B cell (primary cell): ENCODE data around the gene AGTRAP. TPM values are rescaled to one million over a fixed set of nuclear protein-coding genes. Genes with fewer than 3 reads are reported as not detected.

ENCODE experiments used
- ATAC-seq: fragments of 200-7000 bp; cut with Tn5 transposase; one replicate; pipeline ENCODE4 v1.10.0; 2021; ENCODE audit warnings: low read depth, mild to moderate bottlenecking, moderate number of reproducible peaks, moderate library complexity
- CTCF ChIA-PET: fragments of 350-600 bp; sonication (Branson Sonifier 250); formaldehyde crosslinking; loops from one replicate; lab custom pipeline; 2021; ENCODE audit warnings: antibody characterized with exemption, inconsistent platforms; lab: Charles Lee
- POLR2A ChIA-PET: fragments of 350-600 bp; sonication (Branson Sonifier 250); formaldehyde crosslinking; loops from one replicate; lab custom pipeline; 2021; ENCODE audit warnings: antibody characterized with exemption; lab: Charles Lee
- DNase-seq: peaks from one replicate; pipeline ENCODE4 v3.0.0; 2013
- H2AFZ ChIP-seq: 2 replicates; pipeline ENCODE4 v1.6.1; 2012; ENCODE audit warnings: mild to moderate bottlenecking, low read depth, low read length; ENCODE audit not compliant: insufficient read depth, poor library complexity, severe bottlenecking
- H3K27ac ChIP-seq, 2 donors: 1 replicate in 1 of 2; 2 replicates in 1 of 2; pipeline ENCODE4 v1.5.1; 2012 to 2013; ENCODE audit warnings: low read length in 2 of 2, mild to moderate bottlenecking in 2 of 2, moderate library complexity in 1 of 2
- H3K27me3 ChIP-seq, 4 experiments: fragments of 200-600 bp in 1 of 4; sonication (generic) in 1 of 4; replicated peaks in 1 of 4; 1 replicate in 2 of 4; 2 replicates in 2 of 4; pipeline versions ENCODE4 v1.6.1 to v1.7.0; 2013 to 2016; ENCODE audit warnings: low read length in 3 of 4, mild to moderate bottlenecking in 2 of 4, mixed read lengths in 1 of 4, moderate library complexity in 1 of 4; ENCODE audit not compliant: insufficient read depth in 4 of 4, control insufficient read depth in 3 of 4; ENCODE audit errors: control extremely low read depth in 1 of 4
- H3K36me3 ChIP-seq, 2 experiments: replicated peaks in 1 of 2; 1 replicate in 1 of 2; 2 replicates in 1 of 2; pipeline versions ENCODE4 v1.6.1 to v1.7.1; 2013; ENCODE audit warnings: low read length in 1 of 2; ENCODE audit not compliant: insufficient read depth in 2 of 2, control insufficient read depth in 1 of 2; ENCODE audit errors: control extremely low read depth in 1 of 2, extremely low read depth in 1 of 2
- H3K4me1 ChIP-seq, 2 donors: fragments of 200-600 bp in 1 of 2; sonication (generic) in 1 of 2; 1 replicate in 1 of 2; 2 replicates in 1 of 2; pipeline versions ENCODE4 v1.5.1 to v1.6.1; 2013 to 2017; ENCODE audit warnings: low read length in 2 of 2; ENCODE audit not compliant: control insufficient read depth in 2 of 2, insufficient read depth in 2 of 2
- H3K4me2 ChIP-seq: replicated peaks from 2 replicates; pipeline ENCODE3; 2012; ENCODE audit warnings: mild to moderate bottlenecking, low read depth, low read length; ENCODE audit not compliant: poor library complexity, severe bottlenecking
- H3K4me3 ChIP-seq, 5 experiments: fragments of 200-600 bp in 1 of 5; sonication (generic) in 1 of 5; 1 replicate in 3 of 5; 2 replicates in 2 of 5; pipeline versions ENCODE4 v1.5.1 to v1.7.0; 2011 to 2016; ENCODE audit warnings: low read length in 4 of 5, mild to moderate bottlenecking in 4 of 5, low read depth in 2 of 5, control low read depth in 1 of 5, moderate library complexity in 1 of 5; ENCODE audit not compliant: insufficient read depth in 1 of 5; ENCODE audit errors: control extremely low read depth in 1 of 5, extremely low read depth in 1 of 5
- H3K79me2 ChIP-seq: fragments of 200-600 bp; sonication (generic); one replicate; pipeline ENCODE4 v1.6.0; 2016; ENCODE audit warnings: low read length; ENCODE audit not compliant: control insufficient read depth, insufficient read depth
- H3K9ac ChIP-seq: fragments of 200-600 bp; sonication (generic); 2 replicates; pipeline ENCODE4 v1.6.1; 2017; ENCODE audit warnings: mild to moderate bottlenecking, low read length, moderate library complexity
- H3K9me3 ChIP-seq, 3 donors: one replicate each; pipeline versions ENCODE4 v1.6.1 to v1.7.1; 2013; ENCODE audit warnings: low read length in 2 of 3; ENCODE audit not compliant: control insufficient read depth in 2 of 3, insufficient read depth in 1 of 3; ENCODE audit errors: control extremely low read depth in 1 of 3
- H4K20me1 ChIP-seq: 2 replicates; pipeline ENCODE4 v1.6.0; 2012; ENCODE audit warnings: mild to moderate bottlenecking, low read length; ENCODE audit not compliant: insufficient read depth, control insufficient read depth, poor library complexity, severe bottlenecking
- H3K27ac Mint-ChIP-seq: one replicate; pipeline ENCODE4 v1.8.0; 2021; ENCODE audit warnings: mixed read lengths
- H3K27me3 Mint-ChIP-seq: one replicate; pipeline ENCODE4 v1.8.0; 2021; ENCODE audit warnings: mixed read lengths
- H3K4me1 Mint-ChIP-seq: one replicate; pipeline ENCODE4 v1.8.0; 2021; ENCODE audit warnings: mixed read lengths
- H3K4me3 Mint-ChIP-seq: one replicate; pipeline ENCODE4 v1.8.0; 2021; ENCODE audit warnings: mixed read lengths
- H3K9me3 Mint-ChIP-seq: one replicate; pipeline ENCODE4 v1.8.0; 2022; ENCODE audit warnings: mixed read lengths; ENCODE audit not compliant: insufficient read depth
- CTCF ChIP-seq: fragments of 200-600 bp; IDR thresholded peaks from one replicate; pipeline ENCODE4 v1.8.0; 2022; ENCODE audit warnings: antibody characterized with exemption, mild to moderate bottlenecking
- EZH2 ChIP-seq: IDR thresholded peaks from 2 replicates; pipeline ENCODE4 v1.6.1; 2012; ENCODE audit warnings: borderline replicate concordance, low read depth, mild to moderate bottlenecking, moderate library complexity, low read length; ENCODE audit not compliant: insufficient read depth, poor library complexity, severe bottlenecking
- WGBS: methylation state at CpG from one replicate; pipeline ENCODE4 v1.1.5; 2013; ENCODE audit warnings: missing lambda C conversion rate; ENCODE audit not compliant: insufficient coverage; 5-methylcytosine and 5-hydroxymethylcytosine counted together
- intact Hi-C: fragments of 100-400 bp; cut with micrococcal nuclease; formaldehyde crosslinking; loops from one replicate; pipeline ENCODE4 v1.10.0; 2022
- polyA plus RNA-seq: library from polyadenylated mRNA; depleted of rRNA; stranded (reverse); fragments of >200 nt; gene quantifications from 2 replicates; pipeline ENCODE4 v1.2.3, GENCODE V29; 2012
- total RNA-seq, 2 donors: library from RNA; stranded (reverse); fragments of 120-200 nt in 1 of 2; gene quantifications; 1 replicate in 1 of 2; 2 replicates in 1 of 2; pipeline versions ENCODE4 v1.2.3 to v1.2.4, GENCODE V29; 2013 to 2022

AGTRAP gene
- total and polyA plus RNA-seq, 2 donors (not counting 1 experiment from before 2014, with no cell fraction given), result 18.3 to 44.9 TPM

DNA sequence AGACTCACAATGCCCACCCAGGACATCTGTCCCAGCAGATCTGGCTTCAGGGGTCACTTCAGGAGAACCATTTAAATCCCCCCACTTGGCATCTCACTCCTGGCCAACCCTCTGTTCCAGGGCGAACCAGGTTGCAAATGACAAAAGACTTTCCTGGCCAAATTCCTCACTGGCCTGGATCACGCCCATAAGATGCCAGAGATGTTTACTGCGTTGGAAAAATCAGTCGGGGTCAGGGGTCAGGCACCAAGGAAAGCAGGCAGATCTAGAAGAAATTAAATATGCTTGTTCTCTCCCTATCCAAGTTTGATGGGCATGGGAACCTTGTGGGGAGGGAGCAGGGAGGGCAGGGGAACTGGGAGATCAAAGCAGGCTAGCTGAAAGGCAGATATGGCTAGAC lies 14.6 kb upstream of the AGTRAP start:
- peaks cover 16 to 26% of the 10 kb centered on the region in 2 donors for H3K4me1 ChIP-seq
- intact Hi-C loops, result no loop called here

DNA sequence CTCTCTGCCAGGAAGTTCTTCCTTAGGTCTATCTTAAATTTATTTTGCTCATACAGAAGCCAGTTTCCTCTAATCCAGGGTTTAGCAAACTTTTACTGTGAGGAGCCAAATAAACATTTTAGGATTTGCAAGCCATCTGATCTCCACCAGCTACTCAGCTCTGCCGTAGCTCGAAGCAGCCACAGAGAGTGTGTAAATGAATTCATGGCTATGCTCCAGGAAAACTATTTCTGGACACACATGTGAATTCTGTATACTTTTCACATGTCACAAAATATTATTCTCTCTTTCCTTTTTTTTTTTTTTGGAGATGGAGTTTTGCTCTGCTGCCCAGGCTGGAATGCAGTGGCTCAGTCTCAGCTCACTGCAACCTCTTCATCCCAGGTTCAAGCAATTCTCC lies 13.4 kb upstream of the AGTRAP start:
- Mint-ChIP-seq H3K4me3 (no peak overlapping the region), H3K9me3 (no peaks in the 10 kb centered on the region), H3K4me1 (peaks cover 21% of the 10 kb centered on the region), H3K27ac (no peak overlapping the region), H3K27me3 (no peaks in the 10 kb centered on the region)
- WGBS, result 100% methylated on average over 2 of the region's 2 CpGs
- ATAC-seq, result no peak
- Histone ChIP-seq H3K27me3 (no peaks in the 10 kb centered on the region), H2AFZ (no peak overlapping the region), H3K79me2 (no peaks in the 10 kb centered on the region), H3K36me3 (no peaks in the 10 kb centered on the region), H3K4me3 (no peak overlapping the region), H4K20me1 (no peaks in the 10 kb centered on the region), H3K4me2 (no peak overlapping the region), H3K27ac (no peak overlapping the region), H3K9ac (no peak overlapping the region), H3K4me1 (peaks cover 16 to 26% of the 10 kb centered on the region in 2 donors), H3K9me3 (no peaks in the 10 kb centered on the region)
- DNase-seq, result no peak
- intact Hi-C loops, result no loop called here
- ChIA-PET CTCF (interaction anchor here (0.5 to 9.9 kb wide), 5 partner anchors 8 to 149 kb away, joined by 3 to 231 read pairs (median 4); partner anchors contain the start of genes FBXO2, FBXO44 and FBXO6), POLR2A (no interaction called here)
- TF ChIP-seq EZH2, result no peak
- no peak for TF ChIP-seq CTCF

More for the DNA sequence above, 14.6 kb upstream of the AGTRAP start:
- Histone ChIP-seq H3K27me3 (no peaks in the 10 kb centered on the region), H3K36me3 (no peaks in the 10 kb centered on the region), H3K4me2 (no peak overlapping the region), H3K27ac (no peak overlapping the region), H3K9me3 (no peaks in the 10 kb centered on the region), H2AFZ (no peak overlapping the region), H3K4me3 (no peak overlapping the region), H3K79me2 (no peaks in the 10 kb centered on the region), H3K9ac (no peak overlapping the region), H4K20me1 (no peaks in the 10 kb centered on the region)
- TF ChIP-seq EZH2 (no peak), CTCF (no peak)
- H3K9me3 Mint-ChIP-seq, result no peaks in the 10 kb centered on the region
- H3K4me1 Mint-ChIP-seq, result peaks cover 21% of the 10 kb centered on the region
- POLR2A ChIA-PET, result no interaction called here
- CTCF ChIA-PET, result interaction anchor here (0.7 to 9.9 kb wide), 8 partner anchors 10 to 480 kb away, joined by 3 to 231 read pairs (median 24); partner anchors contain the start of genes AGTRAP, FBXO2, FBXO44 and FBXO6
- H3K27ac Mint-ChIP-seq, result no peak overlapping the region
- no peak for DNase-seq
- no peaks in the 10 kb centered on the region for H3K27me3 Mint-ChIP-seq
- ATAC-seq, result no peak
- 92% methylated on average over 2 of the region's 4 CpGs for WGBS
- no peak overlapping the region for H3K4me3 Mint-ChIP-seq
